Liver (tissue), 9 donors: Measurements from ENCODE around the gene TBC1D7. TPM values are rescaled to one million over a fixed set of nuclear protein-coding genes. Genes with fewer than 3 reads are reported as not detected.

Experiments
- DNase-seq: peaks from one replicate; pipeline ENCODE4 v3.0.0-alpha.2; 2017; ENCODE audit warnings: low spot score
- H3K27ac ChIP-seq, 2 donors: one replicate each; pipeline ENCODE4 v1.7.0; 2013; ENCODE audit warnings: inconsistent platforms in 2 of 2, low read length in 2 of 2, control low read depth in 1 of 2, low read depth in 1 of 2, mild to moderate bottlenecking in 1 of 2
- H3K27me3 ChIP-seq, 4 donors: one replicate each; pipeline versions ENCODE4 v1.6.1 to v1.7.0; 2013; ENCODE audit warnings: low read length in 3 of 4, inconsistent platforms in 1 of 4, mild to moderate bottlenecking in 1 of 4, moderate library complexity in 1 of 4; ENCODE audit not compliant: control insufficient read depth in 4 of 4, insufficient read depth in 4 of 4
- H3K36me3 ChIP-seq, 4 donors: one replicate each; pipeline versions ENCODE4 v1.6.1 to v1.7.0; 2013; ENCODE audit warnings: low read length in 3 of 4, mild to moderate bottlenecking in 3 of 4, low read depth in 1 of 4, moderate library complexity in 1 of 4; ENCODE audit not compliant: control insufficient read depth in 4 of 4, insufficient read depth in 3 of 4
- H3K4me1 ChIP-seq, 4 donors: one replicate each; pipeline versions ENCODE4 v1.6.1 to v1.7.0; 2013; ENCODE audit warnings: low read length in 3 of 4, mild to moderate bottlenecking in 3 of 4, moderate library complexity in 1 of 4; ENCODE audit not compliant: control insufficient read depth in 4 of 4, insufficient read depth in 4 of 4
- H3K4me3 ChIP-seq, 3 donors: one replicate each; pipeline versions ENCODE4 v1.6.1 to v1.7.0; 2013; ENCODE audit warnings: low read length in 3 of 3, control low read depth in 1 of 3, low read depth in 1 of 3, mild to moderate bottlenecking in 1 of 3
- H3K9ac ChIP-seq, 2 donors: one replicate each; pipeline ENCODE4 v1.7.0; 2013; ENCODE audit warnings: low read length in 2 of 2, mild to moderate bottlenecking in 2 of 2, moderate library complexity in 2 of 2, control low read depth in 1 of 2, low read depth in 1 of 2
- H3K9me3 ChIP-seq, 4 donors: one replicate each; pipeline versions ENCODE4 v1.6.1 to v1.7.0; 2013; ENCODE audit warnings: low read length in 3 of 4; ENCODE audit not compliant: control insufficient read depth in 4 of 4
- ATF3 ChIP-seq: IDR thresholded peaks from 2 replicates; pipeline ENCODE4 v1.6.1; 2016; ENCODE audit warnings: antibody characterized with exemption
- FOXA1 ChIP-seq: IDR thresholded peaks from 2 replicates; pipeline ENCODE4 v1.6.1; 2016; ENCODE audit warnings: antibody characterized with exemption
- GABPA ChIP-seq, 2 donors: IDR thresholded peaks in 1 of 2; conservative IDR thresholded peaks in 1 of 2; 2 replicates each; pipeline ENCODE4 v1.6.1; 2016; ENCODE audit warnings: antibody characterized with exemption in 2 of 2, mild to moderate bottlenecking in 1 of 2, moderate library complexity in 1 of 2
- HNF4G ChIP-seq: IDR thresholded peaks from 2 replicates; pipeline ENCODE4 v1.6.1; 2016; ENCODE audit warnings: antibody characterized with exemption
- RAD21 ChIP-seq, 2 donors: IDR thresholded peaks; 2 replicates each; pipeline ENCODE4 v1.6.1; 2016; ENCODE audit warnings: antibody characterized with exemption in 2 of 2, mild to moderate bottlenecking in 2 of 2
- REST ChIP-seq: IDR thresholded peaks from 2 replicates; pipeline ENCODE4 v1.6.1; 2016; ENCODE audit warnings: antibody characterized with exemption, mild to moderate bottlenecking
- RXRA ChIP-seq, 2 donors: IDR thresholded peaks; 2 replicates each; pipeline ENCODE4 v1.6.1; 2017 to 2018; ENCODE audit warnings: antibody characterized with exemption in 2 of 2, mild to moderate bottlenecking in 1 of 2
- TAF1 ChIP-seq: conservative IDR thresholded peaks from 2 replicates; pipeline ENCODE4 v1.6.1; 2016; ENCODE audit warnings: antibody characterized with exemption, mild to moderate bottlenecking
- YY1 ChIP-seq: IDR thresholded peaks from 2 replicates; pipeline ENCODE4 v1.6.1; 2016; ENCODE audit warnings: antibody characterized with exemption, mild to moderate bottlenecking
- WGBS: extraction: QIAGEN DNeasy Blood & Tissue Kit; methylation state at CpG from one replicate; pipeline ENCODE4 v1.1.7; 2013; 5-methylcytosine and 5-hydroxymethylcytosine counted together
- polyA plus RNA-seq, 2 donors: library from polyadenylated mRNA; stranded (reverse) in 1 of 2; unstranded in 1 of 2; fragments of 200-250 nt in 1 of 2; fragments of >200 nt in 1 of 2; fragmentation: Nextera tagmentation in 1 of 2; extraction: Ambion mirVana in 1 of 2; gene quantifications; one replicate each; pipeline versions ENCODE4 v1.2.1 to v1.2.3, GENCODE V29; 2013 to 2015
- total RNA-seq, 2 donors: library from RNA; depleted of rRNA; stranded (reverse); fragments of >200 nt; gene quantifications; one replicate each; pipeline ENCODE4 v1.2.3, GENCODE V29; 2014
- TF ChIP-seq, protein P1 (sequence below): IDR thresholded peaks from 2 replicates; pipeline ENCODE4 v1.6.1; 2016; ENCODE audit warnings: antibody characterized with exemption
- TF ChIP-seq, protein P2 (sequence below): IDR thresholded peaks from 2 replicates; pipeline ENCODE4 v1.6.1; 2016; ENCODE audit warnings: antibody characterized with exemption
- donor health status: healthy.
- donor health status: healthy.
- donor health status: healthy.
- donor health status: healthy.
- donor health status: healthy.

The TBC1D7 gene
- total and polyA plus RNA-seq, 4 donors, result 9.6 to 18.8 (median 10.6) TPM

DNA sequence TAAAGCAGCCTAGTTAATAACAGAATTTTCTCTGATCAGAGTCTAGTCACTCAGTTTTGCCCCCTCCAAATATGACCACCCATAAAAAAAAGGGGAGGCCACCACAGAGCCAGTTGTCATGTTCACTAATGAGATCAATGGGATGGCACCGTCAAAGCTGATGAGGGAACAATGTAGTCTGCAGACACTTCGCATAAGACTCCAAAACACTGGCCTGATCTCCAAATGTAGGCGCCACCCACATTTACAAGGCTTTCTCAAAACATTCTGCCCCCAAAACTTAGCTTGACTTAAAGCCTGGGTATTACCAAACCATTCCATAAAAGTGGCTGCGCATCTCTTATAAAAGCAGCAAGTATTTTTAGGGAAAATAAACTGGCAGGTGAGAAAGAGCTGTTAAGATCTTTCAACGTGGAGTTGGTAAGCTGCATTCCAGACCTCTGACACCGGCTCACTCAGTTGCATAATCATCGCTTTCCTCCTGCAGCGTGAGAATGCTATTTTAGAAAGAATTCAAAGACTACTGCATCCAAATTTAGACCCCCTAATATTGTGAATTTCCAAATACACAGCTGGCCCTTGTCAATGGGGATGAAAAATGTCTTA is 59.3 kb downstream of the TBC1D7 start:
- TF ChIP-seq YY1 (no peak), RAD21 (IDR thresholded peaks at IDR 0.05) (no peak), GABPA (IDR thresholded peaks at IDR 0.05 in 1 of 2, conservative IDR thresholded peaks at IDR 0.05 in 1 of 2) (no peak), REST (no peak), FOXA1 (no peak), RXRA (IDR thresholded peaks at IDR 0.05) (no peak), TAF1 (no peak), HNF4G (no peak)
- TF ChIP-seq, protein P1, sequence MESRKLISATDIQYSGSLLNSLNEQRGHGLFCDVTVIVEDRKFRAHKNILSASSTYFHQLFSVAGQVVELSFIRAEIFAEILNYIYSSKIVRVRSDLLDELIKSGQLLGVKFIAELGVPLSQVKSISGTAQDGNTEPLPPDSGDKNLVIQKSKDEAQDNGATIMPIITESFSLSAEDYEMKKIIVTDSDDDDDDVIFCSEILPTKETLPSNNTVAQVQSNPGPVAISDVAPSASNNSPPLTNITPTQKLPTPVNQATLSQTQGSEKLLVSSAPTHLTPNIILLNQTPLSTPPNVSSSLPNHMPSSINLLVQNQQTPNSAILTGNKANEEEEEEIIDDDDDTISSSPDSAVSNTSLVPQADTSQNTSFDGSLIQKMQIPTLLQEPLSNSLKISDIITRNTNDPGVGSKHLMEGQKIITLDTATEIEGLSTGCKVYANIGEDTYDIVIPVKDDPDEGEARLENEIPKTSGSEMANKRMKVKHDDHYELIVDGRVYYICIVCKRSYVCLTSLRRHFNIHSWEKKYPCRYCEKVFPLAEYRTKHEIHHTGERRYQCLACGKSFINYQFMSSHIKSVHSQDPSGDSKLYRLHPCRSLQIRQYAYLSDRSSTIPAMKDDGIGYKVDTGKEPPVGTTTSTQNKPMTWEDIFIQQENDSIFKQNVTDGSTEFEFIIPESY, result no peak
- TF ChIP-seq, protein P2, sequence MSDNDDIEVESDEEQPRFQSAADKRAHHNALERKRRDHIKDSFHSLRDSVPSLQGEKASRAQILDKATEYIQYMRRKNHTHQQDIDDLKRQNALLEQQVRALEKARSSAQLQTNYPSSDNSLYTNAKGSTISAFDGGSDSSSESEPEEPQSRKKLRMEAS, result no peak
- Histone ChIP-seq H3K27me3 (no peaks in the 10 kb centered on the region), H3K4me3 (no peak overlapping the region), H3K9me3 (no peaks in the 10 kb centered on the region), H3K9ac (no peak overlapping the region), H3K4me1 (no peaks in the 10 kb centered on the region), H3K36me3 (no peaks in the 10 kb centered on the region), H3K27ac (no peak overlapping the region)
- DNase-seq, result no peak
- WGBS, result 58% methylated on average over 8 of the region's 8 CpGs

DNA sequence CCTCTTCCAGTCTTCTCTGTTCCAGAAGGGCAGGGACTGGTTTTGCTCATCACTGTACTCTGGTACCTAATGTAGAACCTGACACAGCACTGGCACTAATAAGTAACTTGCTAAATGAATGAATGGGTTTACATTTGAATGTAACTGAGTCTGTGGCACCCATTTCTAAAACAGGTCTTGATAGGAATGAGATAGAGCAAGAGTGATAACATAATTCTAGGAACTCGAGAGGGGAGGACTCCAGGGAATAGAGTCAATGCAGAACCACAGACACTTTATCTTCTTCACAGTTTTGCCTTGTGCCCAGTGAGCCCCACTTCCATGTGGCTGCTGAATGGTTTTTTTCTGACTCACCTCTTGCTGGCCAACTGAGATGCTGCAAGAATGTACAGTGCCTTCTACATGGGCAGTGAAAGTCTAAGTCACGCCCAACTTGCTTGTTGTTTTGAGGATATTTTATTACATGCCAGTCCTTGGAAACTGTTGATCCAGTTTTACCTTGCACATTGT is 61.1 kb downstream of the TBC1D7 start:
- H3K27ac ChIP-seq, result no peak overlapping the region
- H3K9ac ChIP-seq, result no peak overlapping the region
- H3K27me3 ChIP-seq, result no peaks in the 10 kb centered on the region
- no peaks in the 10 kb centered on the region for H3K36me3 ChIP-seq
- H3K4me3 ChIP-seq, result no peak overlapping the region
- DNase-seq, result no peak
- no peaks in the 10 kb centered on the region for H3K4me1 ChIP-seq
- TF ChIP-seq, protein P1, result no peak
- no peak for TF ChIP-seq ATF3
- TF ChIP-seq, protein P2, result no peak
- no peaks in the 10 kb centered on the region for H3K9me3 ChIP-seq
- WGBS, result 93% methylated on average over 2 of the region's 2 CpGs
